ENCODE measurements around the gene BLMH.

Gene BLMH

DNA sequence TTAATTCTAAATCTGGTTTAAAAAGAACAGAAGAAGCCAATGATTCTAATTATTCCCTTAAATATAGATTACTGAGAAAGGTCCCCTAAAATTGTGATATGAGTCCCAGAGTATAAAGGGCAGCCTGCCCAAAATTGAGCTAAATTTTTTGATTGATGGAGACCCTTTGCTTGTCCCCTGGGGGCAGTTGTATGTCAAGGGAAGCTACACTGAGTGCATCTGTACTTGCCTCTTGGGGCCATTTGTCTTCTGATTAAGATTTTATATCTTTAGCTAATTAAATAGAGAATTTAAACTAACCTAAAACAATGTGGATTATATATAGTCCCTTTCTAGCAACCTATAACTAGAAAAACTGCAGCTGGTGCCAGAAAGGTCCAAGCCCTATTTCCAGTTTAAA, 12.6 kb downstream of the BLMH start:
- Histone ChIP-seq H3K9ac (ENCODE audit: low read length in 5 of 5) (no peak overlapping the region), H3K27ac (ENCODE audit: low read depth, low read length) (no peak overlapping the region), H3K9me3 (ENCODE audit: control insufficient read depth in 5 of 5, low read length in 5 of 5) (no peaks in the 10 kb centered on the region), H3K36me3 (ENCODE audit: control insufficient read depth in 5 of 5, insufficient read depth in 5 of 5, low read length in 5 of 5) (peaks cover 33 to 73% (median 51%) of the 10 kb centered on the region in 5 donors), H3K27me3 (ENCODE audit: control insufficient read depth in 5 of 5, insufficient read depth in 4 of 5, low read length in 5 of 5) (no peaks in the 10 kb centered on the region), H3K4me3 (ENCODE audit: low read depth in 1 of 5, low read length in 5 of 5) (no peak overlapping the region), H3K4me1 (ENCODE audit: control insufficient read depth in 5 of 5, insufficient read depth in 5 of 5, low read length in 5 of 5) (no peaks in the 10 kb centered on the region)

DNA sequence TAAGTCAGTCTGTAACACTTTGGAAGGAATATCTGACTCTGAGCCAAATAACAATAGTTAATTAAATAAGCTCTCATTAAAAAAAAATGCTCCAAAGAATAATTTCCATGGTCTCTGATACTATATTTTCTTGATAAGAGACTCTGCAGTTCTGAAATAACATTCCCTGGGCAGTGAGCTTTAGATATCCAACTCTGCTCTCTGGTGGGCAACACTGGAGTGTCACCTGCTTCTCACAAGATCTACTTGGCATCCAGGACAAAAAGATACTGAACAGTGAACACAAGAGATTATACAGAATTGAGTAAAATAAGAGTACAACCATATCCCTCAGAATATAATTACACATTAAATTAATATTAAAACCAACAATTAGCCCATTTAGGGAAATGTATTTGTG, 13.7 kb downstream of the BLMH start:
- H3K27ac ChIP-seq (ENCODE audit: low read depth, low read length) = no peak overlapping the region
- no peaks in the 10 kb centered on the region for H3K9me3 ChIP-seq (ENCODE audit: control insufficient read depth in 5 of 5, low read length in 5 of 5)
- H3K4me1 ChIP-seq (ENCODE audit: control insufficient read depth in 5 of 5, insufficient read depth in 5 of 5, low read length in 5 of 5) = no peaks in the 10 kb centered on the region
- no peak overlapping the region for H3K4me3 ChIP-seq (ENCODE audit: low read depth in 1 of 5, low read length in 5 of 5)
- H3K36me3 ChIP-seq (ENCODE audit: control insufficient read depth in 5 of 5, insufficient read depth in 5 of 5, low read length in 5 of 5) = peaks cover 38 to 75% (median 49%) of the 10 kb centered on the region in 5 donors
- no peaks in the 10 kb centered on the region for H3K27me3 ChIP-seq (ENCODE audit: control insufficient read depth in 5 of 5, insufficient read depth in 4 of 5, low read length in 5 of 5)
- H3K9ac ChIP-seq (ENCODE audit: low read length in 5 of 5) = no peak overlapping the region

DNA sequence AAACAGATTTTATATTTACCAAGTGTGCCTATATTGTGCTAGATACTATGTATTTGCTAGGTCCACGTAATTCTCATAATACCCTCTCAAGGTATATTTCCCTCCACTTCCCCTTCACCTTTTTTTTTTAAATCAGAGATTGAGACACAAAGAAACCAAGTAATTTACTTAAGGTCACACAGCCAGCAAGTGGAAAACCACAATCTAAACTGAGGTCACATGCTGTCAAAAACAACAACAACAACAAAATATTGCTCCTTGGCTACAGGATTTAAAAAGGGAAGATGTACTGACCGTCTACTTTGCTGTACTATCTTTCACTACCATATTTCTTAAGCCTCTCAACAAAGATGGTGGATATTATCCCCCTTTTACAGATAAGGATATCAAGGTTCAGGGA, 15.8 kb downstream of the BLMH start:
- H3K27ac ChIP-seq (ENCODE audit: low read depth, low read length) = no peak overlapping the region
- H3K4me1 ChIP-seq (ENCODE audit: control insufficient read depth in 5 of 5, insufficient read depth in 5 of 5, low read length in 5 of 5) = no peaks in the 10 kb centered on the region
- no peaks in the 10 kb centered on the region for H3K9me3 ChIP-seq (ENCODE audit: control insufficient read depth in 5 of 5, low read length in 5 of 5)
- peaks cover 50 to 77% (median 60%) of the 10 kb centered on the region in 5 donors for H3K36me3 ChIP-seq (ENCODE audit: control insufficient read depth in 5 of 5, insufficient read depth in 5 of 5, low read length in 5 of 5)
- H3K9ac ChIP-seq (ENCODE audit: low read length in 5 of 5) = no peak overlapping the region
- no peaks in the 10 kb centered on the region for H3K27me3 ChIP-seq (ENCODE audit: control insufficient read depth in 5 of 5, insufficient read depth in 4 of 5, low read length in 5 of 5)
- H3K4me3 ChIP-seq (ENCODE audit: low read depth in 1 of 5, low read length in 5 of 5) = no peak overlapping the region

DNA sequence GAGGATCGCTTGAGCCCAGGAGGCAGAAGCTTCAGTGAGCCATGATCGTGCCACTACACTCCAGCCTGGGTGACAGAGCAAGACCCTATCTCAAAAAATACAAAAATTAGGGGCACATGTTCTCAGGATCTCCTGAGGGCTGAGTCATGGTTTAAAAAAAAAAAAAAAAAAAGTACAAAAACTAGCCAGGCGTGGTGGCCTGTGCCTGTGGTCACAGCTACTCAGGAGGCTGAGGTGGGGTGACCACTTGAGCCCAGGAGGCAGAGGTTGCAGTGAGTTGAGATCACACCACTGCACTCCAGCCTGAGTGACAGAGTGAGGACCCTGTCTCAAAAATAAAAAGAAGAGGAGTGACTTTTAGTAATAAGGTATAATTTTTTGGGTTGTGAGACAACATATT, 16.9 kb downstream of the BLMH start:
- no peak overlapping the region for H3K9ac ChIP-seq (ENCODE audit: low read length in 5 of 5)
- no peak overlapping the region for H3K27ac ChIP-seq (ENCODE audit: low read depth, low read length)
- peaks cover 51 to 72% (median 61%) of the 10 kb centered on the region in 5 donors for H3K36me3 ChIP-seq (ENCODE audit: control insufficient read depth in 5 of 5, insufficient read depth in 5 of 5, low read length in 5 of 5)
- no peaks in the 10 kb centered on the region for H3K9me3 ChIP-seq (ENCODE audit: control insufficient read depth in 5 of 5, low read length in 5 of 5)
- H3K4me1 ChIP-seq (ENCODE audit: control insufficient read depth in 5 of 5, insufficient read depth in 5 of 5, low read length in 5 of 5) = no peaks in the 10 kb centered on the region
- H3K27me3 ChIP-seq (ENCODE audit: control insufficient read depth in 5 of 5, insufficient read depth in 4 of 5, low read length in 5 of 5) = no peaks in the 10 kb centered on the region
- no peak overlapping the region for H3K4me3 ChIP-seq (ENCODE audit: low read depth in 1 of 5, low read length in 5 of 5)

DNA sequence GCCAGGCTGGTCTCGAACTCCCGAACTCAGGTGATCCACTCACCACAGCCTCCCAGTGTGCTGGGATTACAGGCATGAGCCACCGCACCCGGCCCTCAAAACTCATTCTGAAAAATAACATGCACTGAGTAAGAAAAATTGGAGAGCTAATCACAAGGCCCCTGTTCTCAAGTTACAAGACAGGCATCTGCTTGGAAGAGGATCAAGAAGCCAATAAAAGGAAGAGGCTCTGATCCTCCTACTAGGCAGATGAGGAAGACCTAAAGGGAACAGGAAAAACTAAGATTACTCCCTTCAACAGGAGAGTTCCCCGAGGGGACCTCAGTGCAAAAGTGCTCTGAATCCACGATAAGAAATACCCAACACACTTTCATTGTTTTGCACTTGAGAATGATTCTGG, 18.4 kb downstream of the BLMH start:
- Histone ChIP-seq H3K27me3 (ENCODE audit: control insufficient read depth in 5 of 5, insufficient read depth in 4 of 5, low read length in 5 of 5) (no peaks in the 10 kb centered on the region), H3K4me3 (ENCODE audit: low read depth in 1 of 5, low read length in 5 of 5) (no peak overlapping the region), H3K4me1 (ENCODE audit: control insufficient read depth in 5 of 5, insufficient read depth in 5 of 5, low read length in 5 of 5) (no peaks in the 10 kb centered on the region), H3K27ac (ENCODE audit: low read depth, low read length) (no peak overlapping the region), H3K36me3 (ENCODE audit: control insufficient read depth in 5 of 5, insufficient read depth in 5 of 5, low read length in 5 of 5) (peaks cover 49 to 69% (median 58%) of the 10 kb centered on the region in 5 donors), H3K9ac (ENCODE audit: low read length in 5 of 5) (no peak overlapping the region), H3K9me3 (ENCODE audit: control insufficient read depth in 5 of 5, low read length in 5 of 5) (no peaks in the 10 kb centered on the region)

DNA sequence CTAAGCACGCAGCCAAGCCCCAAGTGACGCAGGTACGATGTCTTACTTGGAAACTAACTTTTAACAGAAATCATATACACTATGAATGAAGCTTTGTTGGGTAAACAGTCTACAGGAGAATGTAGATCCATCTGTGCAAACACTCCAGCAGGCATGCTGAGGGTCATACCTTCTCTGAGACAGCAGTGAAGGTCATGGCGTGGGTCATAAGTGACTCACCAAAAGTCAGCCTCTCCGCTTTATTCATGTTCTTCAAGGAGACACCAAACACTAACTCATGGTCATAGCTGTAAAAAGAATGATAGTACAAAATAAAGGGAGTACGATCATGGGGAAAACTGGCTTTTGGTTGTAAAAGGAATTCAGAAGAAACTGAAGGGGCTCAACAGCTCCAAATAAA, 20.6 kb downstream of the BLMH start:
- Histone ChIP-seq H3K36me3 (ENCODE audit: control insufficient read depth in 5 of 5, insufficient read depth in 5 of 5, low read length in 5 of 5) (peaks cover 47 to 73% (median 62%) of the 10 kb centered on the region in 5 donors), H3K9ac (ENCODE audit: low read length in 5 of 5) (no peak overlapping the region), H3K4me3 (ENCODE audit: low read depth in 1 of 5, low read length in 5 of 5) (no peak overlapping the region)

DNA sequence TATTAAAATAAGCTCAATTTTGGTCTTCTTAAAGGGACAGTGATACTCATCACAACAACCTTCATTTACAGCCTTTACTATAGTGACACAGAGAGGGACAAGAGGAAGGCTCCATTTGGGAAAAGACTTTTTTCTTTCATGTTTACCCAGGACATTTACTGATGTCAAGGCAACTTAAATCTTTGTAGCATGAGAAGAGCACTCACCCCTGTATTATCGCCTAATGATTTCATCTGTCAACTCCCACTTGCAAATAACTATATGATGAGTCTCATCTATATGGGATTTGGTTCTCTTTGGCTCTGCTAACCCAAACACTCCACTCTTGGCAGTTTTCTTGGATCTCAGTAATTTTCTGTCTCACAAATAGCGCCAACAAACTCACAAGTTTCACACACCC, 24.1 kb downstream of the BLMH start:
- Histone ChIP-seq H3K9me3 (ENCODE audit: control insufficient read depth in 5 of 5, low read length in 5 of 5) (no peaks in the 10 kb centered on the region), H3K36me3 (ENCODE audit: control insufficient read depth in 5 of 5, insufficient read depth in 5 of 5, low read length in 5 of 5) (peaks cover 40 to 67% (median 58%) of the 10 kb centered on the region in 5 donors), H3K4me1 (ENCODE audit: control insufficient read depth in 5 of 5, insufficient read depth in 5 of 5, low read length in 5 of 5) (peaks cover 0 to 20% (median 5%) of the 10 kb centered on the region in 5 donors), H3K27ac (ENCODE audit: low read depth, low read length) (no peak overlapping the region), H3K9ac (ENCODE audit: low read length in 5 of 5) (no peak overlapping the region), H3K4me3 (ENCODE audit: low read depth in 1 of 5, low read length in 5 of 5) (no peak overlapping the region), H3K27me3 (ENCODE audit: control insufficient read depth in 5 of 5, insufficient read depth in 4 of 5, low read length in 5 of 5) (no peaks in the 10 kb centered on the region)

More for the DNA sequence above, 20.6 kb downstream of the BLMH start:
- no peaks in the 10 kb centered on the region for H3K4me1 ChIP-seq (ENCODE audit: control insufficient read depth in 5 of 5, insufficient read depth in 5 of 5, low read length in 5 of 5)
- H3K9me3 ChIP-seq (ENCODE audit: control insufficient read depth in 5 of 5, low read length in 5 of 5) = no peaks in the 10 kb centered on the region
- H3K27ac ChIP-seq (ENCODE audit: low read depth, low read length) = no peak overlapping the region
- H3K27me3 ChIP-seq (ENCODE audit: control insufficient read depth in 5 of 5, insufficient read depth in 4 of 5, low read length in 5 of 5) = no peaks in the 10 kb centered on the region

DNA sequence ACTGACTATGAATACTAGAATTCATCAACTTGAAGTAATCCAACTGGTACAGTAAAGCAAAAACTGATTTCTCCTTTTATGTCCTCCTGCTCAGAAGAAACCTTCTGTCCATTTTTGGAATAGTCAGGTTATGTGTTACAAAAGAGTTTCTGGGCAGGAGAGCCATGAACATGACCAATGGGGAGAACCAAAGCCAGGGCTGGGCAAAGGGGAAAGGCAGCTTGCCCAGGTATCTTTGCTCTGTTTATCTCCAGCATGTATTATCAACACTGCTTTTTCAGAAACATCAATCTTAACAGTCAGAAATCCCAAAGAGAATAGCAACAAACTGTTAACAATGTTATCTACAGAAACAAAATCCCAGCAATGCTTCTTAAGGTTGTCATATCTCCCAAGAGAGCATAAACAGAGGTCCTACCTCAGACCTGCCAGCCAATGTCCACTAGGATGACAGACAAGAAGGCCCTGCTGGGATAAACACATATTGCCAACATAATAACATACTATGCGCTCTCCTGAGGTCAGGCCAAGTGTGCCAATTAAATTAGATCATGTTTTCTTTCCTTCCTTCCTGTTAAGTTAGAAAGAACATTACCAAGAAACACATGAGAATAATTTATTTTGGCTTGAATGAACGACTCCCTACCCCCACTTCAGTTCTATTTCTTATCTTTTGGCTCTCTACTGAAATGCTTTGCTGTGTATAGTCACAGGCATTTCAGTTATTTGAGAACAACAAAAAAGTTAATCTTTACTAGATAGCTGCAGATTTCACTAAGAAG, 28.0 kb downstream of the BLMH start:
- Histone ChIP-seq H3K27ac (ENCODE audit: low read depth, low read length) (peak overlapping the region; percentile 19), H3K9ac (ENCODE audit: low read length in 5 of 5) (peak overlapping the region in 1 of 5 donors; percentile 46), H3K4me3 (ENCODE audit: low read depth in 1 of 5, low read length in 5 of 5) (no peak overlapping the region), H3K4me1 (ENCODE audit: control insufficient read depth in 5 of 5, insufficient read depth in 5 of 5, low read length in 5 of 5) (peaks cover 0 to 20% (median 5%) of the 10 kb centered on the region in 5 donors), H3K27me3 (ENCODE audit: control insufficient read depth in 5 of 5, insufficient read depth in 4 of 5, low read length in 5 of 5) (no peaks in the 10 kb centered on the region), H3K36me3 (ENCODE audit: control insufficient read depth in 5 of 5, insufficient read depth in 5 of 5, low read length in 5 of 5) (peaks cover 30 to 59% (median 42%) of the 10 kb centered on the region in 5 donors), H3K9me3 (ENCODE audit: control insufficient read depth in 5 of 5, low read length in 5 of 5) (no peaks in the 10 kb centered on the region)

DNA sequence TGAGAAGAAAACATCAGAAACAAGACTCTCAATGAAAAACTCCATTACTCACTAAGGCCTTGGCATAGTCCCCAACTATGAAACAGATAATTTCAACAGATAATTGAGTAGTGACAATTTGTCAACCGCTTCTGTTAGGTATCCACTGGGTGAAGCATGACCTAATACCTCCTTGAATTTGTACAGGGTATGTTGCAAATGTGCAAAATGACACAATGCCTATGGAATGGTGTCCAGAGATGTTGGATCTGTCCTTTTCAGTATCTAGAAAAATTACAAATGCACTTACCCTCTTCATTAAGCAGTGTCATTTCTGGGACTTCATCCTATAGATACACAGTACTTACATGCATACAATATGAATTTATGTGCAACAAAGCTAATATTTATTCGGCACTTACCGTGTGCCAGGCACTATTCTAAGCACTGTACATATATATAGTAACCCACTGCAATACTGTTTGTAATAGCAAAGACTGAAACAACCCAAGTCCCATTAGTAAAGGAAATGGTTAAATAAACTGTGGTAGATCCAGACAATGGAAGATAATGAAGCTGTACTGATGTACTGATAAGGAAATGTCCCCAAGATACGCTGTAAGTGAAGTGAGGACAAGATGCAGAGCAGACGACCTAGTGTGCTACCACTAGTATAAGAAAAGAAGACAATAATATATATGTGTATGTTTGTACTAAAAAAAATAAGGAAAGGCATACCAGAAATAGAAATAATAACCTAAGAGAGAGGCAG, 34.8 kb downstream of the BLMH start:
- Histone ChIP-seq H3K9me3 (ENCODE audit: control insufficient read depth in 5 of 5, low read length in 5 of 5) (no peaks in the 10 kb centered on the region), H3K4me1 (ENCODE audit: control insufficient read depth in 5 of 5, insufficient read depth in 5 of 5, low read length in 5 of 5) (peaks cover 0 to 12% (median 5%) of the 10 kb centered on the region in 5 donors), H3K27me3 (ENCODE audit: control insufficient read depth in 5 of 5, insufficient read depth in 4 of 5, low read length in 5 of 5) (no peaks in the 10 kb centered on the region), H3K4me3 (ENCODE audit: low read depth in 1 of 5, low read length in 5 of 5) (no peak overlapping the region), H3K36me3 (ENCODE audit: control insufficient read depth in 5 of 5, insufficient read depth in 5 of 5, low read length in 5 of 5) (peaks cover 23 to 64% (median 33%) of the 10 kb centered on the region in 5 donors), H3K9ac (ENCODE audit: low read length in 5 of 5) (no peak overlapping the region), H3K27ac (ENCODE audit: low read depth, low read length) (no peak overlapping the region)

DNA sequence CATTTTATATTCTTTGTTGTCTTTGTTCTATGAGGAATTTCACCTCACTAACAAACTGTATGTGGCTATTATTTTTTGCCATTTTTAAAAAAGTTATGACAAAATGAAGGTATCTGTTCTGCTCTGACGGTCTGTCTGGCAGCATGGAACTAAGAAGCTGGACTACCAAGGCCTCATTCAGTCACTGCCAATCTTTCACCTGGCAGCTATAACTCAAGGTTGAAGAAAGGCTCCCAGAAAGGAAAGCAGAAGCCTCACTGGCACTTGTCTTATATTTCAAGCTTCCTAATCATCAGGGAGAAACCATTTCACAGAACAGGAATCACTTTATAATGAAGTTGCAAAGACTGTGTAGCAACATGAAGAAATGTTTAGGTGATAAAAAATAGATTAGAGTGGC, 37.6 kb downstream of the BLMH start:
- Histone ChIP-seq H3K36me3 (ENCODE audit: control insufficient read depth in 5 of 5, insufficient read depth in 5 of 5, low read length in 5 of 5) (peaks cover 19 to 50% (median 27%) of the 10 kb centered on the region in 5 donors), H3K27me3 (ENCODE audit: control insufficient read depth in 5 of 5, insufficient read depth in 4 of 5, low read length in 5 of 5) (no peaks in the 10 kb centered on the region), H3K9ac (ENCODE audit: low read length in 5 of 5) (no peak overlapping the region)

More for the DNA sequence above, 37.6 kb downstream of the BLMH start:
- no peak overlapping the region for H3K27ac ChIP-seq (ENCODE audit: low read depth, low read length)
- H3K4me3 ChIP-seq (ENCODE audit: low read depth in 1 of 5, low read length in 5 of 5) = no peak overlapping the region
- peaks cover 0 to 12% (median 5%) of the 10 kb centered on the region in 5 donors for H3K4me1 ChIP-seq (ENCODE audit: control insufficient read depth in 5 of 5, insufficient read depth in 5 of 5, low read length in 5 of 5)
- H3K9me3 ChIP-seq (ENCODE audit: control insufficient read depth in 5 of 5, low read length in 5 of 5) = no peaks in the 10 kb centered on the region
